ENCODE measurements around the gene DMBT1.

DMBT1 gene

GRCh38 chr10:122637376-122637775, 76.8 kb downstream of the DMBT1 start:
- Histone ChIP-seq H3K4me1 (ENCODE audit: control insufficient read depth, insufficient read depth, low read length) (no peaks in the 10 kb centered on the region), H3K4me2 (ENCODE audit: low read length) (no peak overlapping the region), H3K9ac (ENCODE audit: low read depth, low read length) (no peak overlapping the region), H3K36me3 (ENCODE audit: insufficient read depth, low read length) (peaks cover 3% of the 10 kb centered on the region), H3K27me3 (ENCODE audit: control insufficient read depth, insufficient read depth, low read length) (no peaks in the 10 kb centered on the region), H3K4me3 (ENCODE audit: low read length) (no peak overlapping the region), H3K9me3 (replicated peaks; ENCODE audit: low read length) (no peaks in the 10 kb centered on the region)

GRCh38 chr10:122638106-122638505, 77.6 kb downstream of the DMBT1 start:
- Histone ChIP-seq H3K27me3 (ENCODE audit: control insufficient read depth, insufficient read depth, low read length) (no peaks in the 10 kb centered on the region), H3K4me1 (ENCODE audit: control insufficient read depth, insufficient read depth, low read length) (no peaks in the 10 kb centered on the region)

GRCh38 chr10:122639801-122640200, 79.2 kb downstream of the DMBT1 start:
- Histone ChIP-seq H3K27me3 (ENCODE audit: control insufficient read depth, insufficient read depth, low read length) (no peaks in the 10 kb centered on the region), H3K4me3 (ENCODE audit: low read length) (no peak overlapping the region), H3K9me3 (replicated peaks; ENCODE audit: low read length) (no peaks in the 10 kb centered on the region)

More at GRCh38 chr10:122638106-122638505, 77.6 kb downstream of the DMBT1 start:
- H3K9me3 ChIP-seq (replicated peaks; ENCODE audit: low read length): no peaks in the 10 kb centered on the region
- H3K4me2 ChIP-seq (ENCODE audit: low read length): no peak overlapping the region
- no peak overlapping the region for H3K4me3 ChIP-seq (ENCODE audit: low read length)
- H3K36me3 ChIP-seq (ENCODE audit: insufficient read depth, low read length): peaks cover 3% of the 10 kb centered on the region
- no peak overlapping the region for H3K9ac ChIP-seq (ENCODE audit: low read depth, low read length)

GRCh38 chr10:122640921-122641320, 80.4 kb downstream of the DMBT1 start:
- Histone ChIP-seq H3K36me3 (ENCODE audit: insufficient read depth, low read length) (no peaks in the 10 kb centered on the region), H3K4me2 (ENCODE audit: low read length) (no peak overlapping the region), H3K4me1 (ENCODE audit: control insufficient read depth, insufficient read depth, low read length) (no peaks in the 10 kb centered on the region), H3K27me3 (ENCODE audit: control insufficient read depth, insufficient read depth, low read length) (no peaks in the 10 kb centered on the region), H3K9me3 (replicated peaks; ENCODE audit: low read length) (no peaks in the 10 kb centered on the region), H3K4me3 (ENCODE audit: low read length) (no peak overlapping the region), H3K9ac (ENCODE audit: low read depth, low read length) (no peak overlapping the region)

More at GRCh38 chr10:122639801-122640200, 79.2 kb downstream of the DMBT1 start:
- peaks cover 3% of the 10 kb centered on the region for H3K36me3 ChIP-seq (ENCODE audit: insufficient read depth, low read length)
- no peak overlapping the region for H3K9ac ChIP-seq (ENCODE audit: low read depth, low read length)
- no peak overlapping the region for H3K4me2 ChIP-seq (ENCODE audit: low read length)
- H3K4me1 ChIP-seq (ENCODE audit: control insufficient read depth, insufficient read depth, low read length): no peaks in the 10 kb centered on the region

- Histone ChIP-seq H3K36me3 (ENCODE audit: insufficient read depth, low read length) (no peaks in the 10 kb centered on the region), H3K27me3 (ENCODE audit: control insufficient read depth, insufficient read depth, low read length) (no peaks in the 10 kb centered on the region), H3K4me2 (ENCODE audit: low read length) (no peak overlapping the region), H3K4me1 (ENCODE audit: control insufficient read depth, insufficient read depth, low read length) (no peaks in the 10 kb centered on the region), H3K4me3 (ENCODE audit: low read length) (no peak overlapping the region), H3K9me3 (replicated peaks; ENCODE audit: low read length) (no peaks in the 10 kb centered on the region), H3K9ac (ENCODE audit: low read depth, low read length) (no peak overlapping the region)
Observed at GRCh38 chr10:122642726-122643605, 82.4 kb downstream of the DMBT1 start.

GRCh38 chr10:122643931-122644534, 83.5 kb downstream of the DMBT1 start:
- H3K4me2 ChIP-seq (ENCODE audit: low read length): no peak overlapping the region
- no peaks in the 10 kb centered on the region for H3K27me3 ChIP-seq (ENCODE audit: control insufficient read depth, insufficient read depth, low read length)
- H3K9me3 ChIP-seq (replicated peaks; ENCODE audit: low read length): no peaks in the 10 kb centered on the region
- H3K4me1 ChIP-seq (ENCODE audit: control insufficient read depth, insufficient read depth, low read length): no peaks in the 10 kb centered on the region
- H3K36me3 ChIP-seq (ENCODE audit: insufficient read depth, low read length): no peaks in the 10 kb centered on the region
- no peak overlapping the region for H3K4me3 ChIP-seq (ENCODE audit: low read length)
- H3K9ac ChIP-seq (ENCODE audit: low read depth, low read length): no peak overlapping the region

- Histone ChIP-seq H3K4me3 (ENCODE audit: low read length) (no peak overlapping the region), H3K4me2 (ENCODE audit: low read length) (no peak overlapping the region), H3K27me3 (ENCODE audit: control insufficient read depth, insufficient read depth, low read length) (peaks cover 5% of the 10 kb centered on the region), H3K4me1 (ENCODE audit: control insufficient read depth, insufficient read depth, low read length) (no peaks in the 10 kb centered on the region), H3K9me3 (replicated peaks; ENCODE audit: low read length) (no peaks in the 10 kb centered on the region), H3K36me3 (ENCODE audit: insufficient read depth, low read length) (no peaks in the 10 kb centered on the region), H3K9ac (ENCODE audit: low read depth, low read length) (no peak overlapping the region)
Observed at GRCh38 chr10:122646511-122647382, 86.2 kb downstream of the DMBT1 start.

- Histone ChIP-seq H3K9ac (ENCODE audit: low read depth, low read length) (no peak overlapping the region), H3K4me2 (ENCODE audit: low read length) (no peak overlapping the region), H3K4me1 (ENCODE audit: control insufficient read depth, insufficient read depth, low read length) (no peaks in the 10 kb centered on the region), H3K27me3 (ENCODE audit: control insufficient read depth, insufficient read depth, low read length) (peaks cover 5% of the 10 kb centered on the region), H3K9me3 (replicated peaks; ENCODE audit: low read length) (no peaks in the 10 kb centered on the region), H3K36me3 (ENCODE audit: insufficient read depth, low read length) (no peaks in the 10 kb centered on the region), H3K4me3 (ENCODE audit: low read length) (no peak overlapping the region)
Observed at GRCh38 chr10:122647383-122647968, 86.9 kb downstream of the DMBT1 start.

GRCh38 chr10:122648599-122649428, 88.3 kb downstream of the DMBT1 start:
- Histone ChIP-seq H3K9ac (ENCODE audit: low read depth, low read length) (no peak overlapping the region), H3K4me3 (ENCODE audit: low read length) (no peak overlapping the region), H3K9me3 (replicated peaks; ENCODE audit: low read length) (no peaks in the 10 kb centered on the region), H3K4me2 (ENCODE audit: low read length) (no peak overlapping the region), H3K4me1 (ENCODE audit: control insufficient read depth, insufficient read depth, low read length) (no peaks in the 10 kb centered on the region), H3K36me3 (ENCODE audit: insufficient read depth, low read length) (no peaks in the 10 kb centered on the region), H3K27me3 (ENCODE audit: control insufficient read depth, insufficient read depth, low read length) (peaks cover 5% of the 10 kb centered on the region)

GRCh38 chr10:122649903-122650302, 89.3 kb downstream of the DMBT1 start:
- Histone ChIP-seq H3K9ac (ENCODE audit: low read depth, low read length) (no peak overlapping the region), H3K36me3 (ENCODE audit: insufficient read depth, low read length) (no peaks in the 10 kb centered on the region), H3K4me2 (ENCODE audit: low read length) (no peak overlapping the region)

More at GRCh38 chr10:122649903-122650302, 89.3 kb downstream of the DMBT1 start:
- Histone ChIP-seq H3K9me3 (replicated peaks; ENCODE audit: low read length) (no peaks in the 10 kb centered on the region), H3K27me3 (ENCODE audit: control insufficient read depth, insufficient read depth, low read length) (peaks cover 5% of the 10 kb centered on the region), H3K4me1 (ENCODE audit: control insufficient read depth, insufficient read depth, low read length) (no peaks in the 10 kb centered on the region), H3K4me3 (ENCODE audit: low read length) (no peak overlapping the region)
